ENCODE data around the gene STK38.
A peak's percentile ranks its signal among the peaks of the same experiment; 100 is the strongest.

GRCh38 chr6:36546920-36547645 is at the start of gene STK38:
- peak; percentile 31; the same call in 1 of the 2 replicates for TF ChIP-seq CTCF (conservative IDR thresholded peaks at IDR 0.05; ENCODE audit: low read length)
- no peak for TF ChIP-seq EZH2phosphoT487 (IDR thresholded peaks at IDR 0.05; ENCODE audit: borderline replicate concordance)

Measured in Loucy (cell line).